Neutrophil (primary cell): ENCODE results near the gene CDH15.

ENCODE experiments used
- H3K27ac ChIP-seq: fragments of 200-600 bp; sonication (generic); 2 replicates; pipeline ENCODE4 v1.5.1; 2016; ENCODE audit warnings: mild to moderate bottlenecking, moderate library complexity
- H3K27me3 ChIP-seq: fragments of 200-600 bp; sonication (generic); 2 replicates; pipeline ENCODE4 v1.6.0; 2016; ENCODE audit warnings: mild to moderate bottlenecking
- H3K36me3 ChIP-seq: fragments of 200-600 bp; sonication (generic); 2 replicates; pipeline ENCODE4 v1.5.1; 2017
- H3K4me1 ChIP-seq, 2 experiments: fragments of 200-600 bp in 1 of 2; sonication (generic) in 1 of 2; 1 replicate in 1 of 2; 2 replicates in 1 of 2; pipeline versions ENCODE4 v1.5.1 to v1.6.1; 2013 to 2016; ENCODE audit warnings: low read depth in 1 of 2, low read length in 1 of 2, mild to moderate bottlenecking in 1 of 2, moderate library complexity in 1 of 2; ENCODE audit not compliant: control insufficient read depth in 1 of 2, insufficient read depth in 1 of 2
- H3K4me3 ChIP-seq, 2 experiments: fragments of 200-600 bp in 1 of 2; sonication (generic) in 1 of 2; 1 replicate in 1 of 2; 2 replicates in 1 of 2; pipeline ENCODE4 v1.5.1; 2013 to 2016; ENCODE audit warnings: low read depth in 1 of 2, low read length in 1 of 2, mild to moderate bottlenecking in 1 of 2, moderate library complexity in 1 of 2
- H3K9me3 ChIP-seq: fragments of 200-600 bp; sonication (generic); 2 replicates; pipeline ENCODE4 v1.5.1; 2016
- CTCF ChIP-seq: fragments of 200-600 bp; sonication (generic); IDR thresholded peaks from 2 replicates; pipeline ENCODE4 v1.5.1; 2016; ENCODE audit warnings: antibody characterized with exemption

Gene CDH15

GRCh38 chr16:89179148-89179484 lies 7.6 kb downstream of the CDH15 start:
- no peaks in the 10 kb centered on the region for H3K36me3 ChIP-seq
- H3K9me3 ChIP-seq: no peaks in the 10 kb centered on the region
- no peak for TF ChIP-seq CTCF
- peaks cover 34% of the 10 kb centered on the region for H3K27me3 ChIP-seq
- H3K4me1 ChIP-seq: no peaks in the 10 kb centered on the region
- H3K4me3 ChIP-seq: no peak overlapping the region
- H3K27ac ChIP-seq: no peak overlapping the region

- no peak overlapping the region for H3K27ac ChIP-seq
- peaks cover 36% of the 10 kb centered on the region for H3K27me3 ChIP-seq
- no peaks in the 10 kb centered on the region for H3K36me3 ChIP-seq
- no peaks in the 10 kb centered on the region for H3K9me3 ChIP-seq
- H3K4me1 ChIP-seq: no peaks in the 10 kb centered on the region
- H3K4me3 ChIP-seq: no peak overlapping the region
- TF ChIP-seq CTCF: no peak
These were observed 8.2 kb downstream of the CDH15 start for GRCh38 chr16:89179656-89180315.

- no peak for TF ChIP-seq CTCF
- Histone ChIP-seq H3K9me3 (no peaks in the 10 kb centered on the region), H3K36me3 (no peaks in the 10 kb centered on the region), H3K27me3 (peaks cover 27% of the 10 kb centered on the region), H3K27ac (no peak overlapping the region), H3K4me1 (no peaks in the 10 kb centered on the region), H3K4me3 (no peak overlapping the region)
These were observed 11.9 kb downstream of the CDH15 start for GRCh38 chr16:89183463-89183862.

GRCh38 chr16:89183975-89184676 lies 12.6 kb downstream of the CDH15 start:
- Histone ChIP-seq H3K4me3 (no peak overlapping the region), H3K4me1 (no peaks in the 10 kb centered on the region), H3K27me3 (peaks cover 27% of the 10 kb centered on the region), H3K9me3 (no peaks in the 10 kb centered on the region), H3K36me3 (no peaks in the 10 kb centered on the region), H3K27ac (no peak overlapping the region)
- no peak for TF ChIP-seq CTCF

- Histone ChIP-seq H3K9me3 (no peaks in the 10 kb centered on the region), H3K4me3 (no peak overlapping the region), H3K27ac (no peak overlapping the region), H3K36me3 (no peaks in the 10 kb centered on the region), H3K4me1 (no peaks in the 10 kb centered on the region), H3K27me3 (peaks cover 31% of the 10 kb centered on the region)
- no peak for TF ChIP-seq CTCF
These were observed 13.1 kb downstream of the CDH15 start for GRCh38 chr16:89184677-89184932.
